Breast epithelium (tissue), 4 donors: ENCODE measurements around the gene ARID5B. TPM values are rescaled to one million over a fixed set of nuclear protein-coding genes. Genes with fewer than 3 reads are reported as not detected.

Experiments used
- DNase-seq, 2 donors: peaks; one replicate each; pipeline ENCODE4 v3.0.0-alpha.2; 2019; ENCODE audit warnings: low spot score in 2 of 2
- H3K27ac ChIP-seq, 2 donors: fragments of 200-600 bp; sonication (generic) in 1 of 2; one replicate each; pipeline ENCODE4 v1.5.1; 2016 to 2019; ENCODE audit warnings: mild to moderate bottlenecking in 1 of 2
- H3K27me3 ChIP-seq, 2 donors: fragments of 200-600 bp; sonication (generic) in 1 of 2; one replicate each; pipeline versions ENCODE4 v1.5.1 to v1.6.0; 2017 to 2019; ENCODE audit warnings: control low read depth in 1 of 2, mild to moderate bottlenecking in 1 of 2
- H3K36me3 ChIP-seq: fragments of 200-600 bp; one replicate; pipeline ENCODE4 v1.5.1; 2019
- H3K4me1 ChIP-seq, 2 donors: fragments of 200-600 bp; sonication (generic); one replicate each; pipeline ENCODE4 v1.5.1; 2016 to 2019; ENCODE audit warnings: control low read depth in 1 of 2
- H3K4me3 ChIP-seq, 3 donors: fragments of 200-600 bp; sonication (generic); 1 replicate in 2 of 3; 2 replicates in 1 of 3; pipeline ENCODE4 v1.5.1; 2016 to 2019; ENCODE audit warnings: mild to moderate bottlenecking in 3 of 3, moderate library complexity in 2 of 3
- H3K9me3 ChIP-seq, 2 donors: fragments of 200-600 bp; sonication (generic) in 1 of 2; one replicate each; pipeline ENCODE4 v1.5.1; 2016 to 2019; ENCODE audit warnings: control low read depth in 1 of 2
- POLR2A ChIP-seq: fragments of 450-650 bp; IDR thresholded peaks from one replicate; pipeline ENCODE4 v1.6.1; 2016; ENCODE audit warnings: antibody characterized with exemption, mild to moderate bottlenecking, moderate library complexity
- POLR2AphosphoS5 ChIP-seq, 3 donors: sonication (generic); formaldehyde crosslinking; IDR thresholded peaks; one replicate each; pipeline ENCODE4 v1.6.1; 2017; ENCODE audit warnings: antibody characterized with exemption in 3 of 3
- intact Hi-C: fragments of 100-400 bp; cut with DNase I; formaldehyde crosslinking; loops from one replicate; pipeline ENCODE4 v1.15.1; 2023; ENCODE audit warnings: low total_unique reads
- total RNA-seq, 3 donors: library from RNA; depleted of rRNA; stranded (reverse); fragments of >200 nt; gene quantifications; one replicate each; pipeline ENCODE4 v1.1.0, GENCODE V29; 2016
- TF ChIP-seq, protein P1 (sequence below), 3 donors: fragments of 450-650 bp; IDR thresholded peaks; one replicate each; pipeline ENCODE4 v1.5.1; 2016 to 2017; ENCODE audit warnings: antibody characterized with exemption in 3 of 3, mild to moderate bottlenecking in 3 of 3, moderate library complexity in 3 of 3

ARID5B gene
- total RNA-seq, 3 donors from 2014 or later: 89.5 to 166 (median 125) TPM

DNA sequence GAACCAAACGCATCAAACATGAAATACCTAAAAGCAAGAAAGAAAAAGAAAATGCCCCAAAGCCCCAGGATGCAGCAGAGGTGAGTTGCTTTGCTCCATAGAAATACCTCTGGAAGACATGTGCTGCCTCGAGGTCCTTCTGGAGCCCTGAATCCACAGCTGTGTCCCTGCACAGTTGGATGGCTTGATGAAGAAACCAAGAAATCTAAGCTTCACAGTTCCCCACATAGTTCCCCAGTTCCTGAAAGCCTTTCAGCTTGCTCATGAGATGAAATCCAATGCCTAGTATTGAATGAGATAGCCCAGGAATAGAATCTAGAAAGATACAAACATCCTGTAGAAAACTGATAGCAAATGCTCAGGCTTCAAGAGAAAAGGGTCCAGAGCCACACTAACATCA lies 184.3 kb downstream of the ARID5B start:
- no peaks in the 10 kb centered on the region for H3K36me3 ChIP-seq
- H3K27me3 ChIP-seq: no peaks in the 10 kb centered on the region
- intact Hi-C loops: no loop called here
- H3K9me3 ChIP-seq: no peaks in the 10 kb centered on the region
- no peak for DNase-seq
- H3K4me1 ChIP-seq: peaks cover 5 to 31% of the 10 kb centered on the region in 2 donors
- H3K27ac ChIP-seq: peak overlapping the region in 1 of 2 donors; percentile 88
- TF ChIP-seq, protein P1, sequence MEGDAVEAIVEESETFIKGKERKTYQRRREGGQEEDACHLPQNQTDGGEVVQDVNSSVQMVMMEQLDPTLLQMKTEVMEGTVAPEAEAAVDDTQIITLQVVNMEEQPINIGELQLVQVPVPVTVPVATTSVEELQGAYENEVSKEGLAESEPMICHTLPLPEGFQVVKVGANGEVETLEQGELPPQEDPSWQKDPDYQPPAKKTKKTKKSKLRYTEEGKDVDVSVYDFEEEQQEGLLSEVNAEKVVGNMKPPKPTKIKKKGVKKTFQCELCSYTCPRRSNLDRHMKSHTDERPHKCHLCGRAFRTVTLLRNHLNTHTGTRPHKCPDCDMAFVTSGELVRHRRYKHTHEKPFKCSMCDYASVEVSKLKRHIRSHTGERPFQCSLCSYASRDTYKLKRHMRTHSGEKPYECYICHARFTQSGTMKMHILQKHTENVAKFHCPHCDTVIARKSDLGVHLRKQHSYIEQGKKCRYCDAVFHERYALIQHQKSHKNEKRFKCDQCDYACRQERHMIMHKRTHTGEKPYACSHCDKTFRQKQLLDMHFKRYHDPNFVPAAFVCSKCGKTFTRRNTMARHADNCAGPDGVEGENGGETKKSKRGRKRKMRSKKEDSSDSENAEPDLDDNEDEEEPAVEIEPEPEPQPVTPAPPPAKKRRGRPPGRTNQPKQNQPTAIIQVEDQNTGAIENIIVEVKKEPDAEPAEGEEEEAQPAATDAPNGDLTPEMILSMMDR (IDR thresholded peaks at IDR 0.05): no peak
- TF ChIP-seq POLR2AphosphoS5 (IDR thresholded peaks at IDR 0.05): no peak
- H3K4me3 ChIP-seq: no peak overlapping the region

DNA sequence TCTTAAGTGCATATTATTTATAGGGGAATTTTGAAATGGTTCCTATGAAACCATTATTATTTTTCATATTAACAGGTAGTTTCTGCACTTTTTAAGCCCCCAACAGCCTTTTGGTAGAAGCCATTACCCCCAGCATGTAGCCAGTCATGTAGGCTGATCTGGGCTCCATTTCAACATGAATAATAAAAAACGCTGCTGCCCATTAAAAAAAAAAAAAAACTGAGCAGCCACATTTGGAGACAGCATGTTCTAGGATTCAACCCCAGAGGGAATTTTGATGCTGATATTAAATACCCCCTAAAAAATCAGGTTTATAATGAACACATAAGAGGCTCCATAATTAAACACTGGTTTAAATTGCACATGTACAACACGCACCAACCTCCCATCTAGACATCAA lies 185.8 kb downstream of the ARID5B start:
- peaks cover 3 to 18% of the 10 kb centered on the region in 2 donors for H3K4me1 ChIP-seq
- TF ChIP-seq POLR2AphosphoS5 (IDR thresholded peaks at IDR 0.05): no peak
- TF ChIP-seq, protein P1 (IDR thresholded peaks at IDR 0.05): no peak
- TF ChIP-seq POLR2A: no peak

DNA sequence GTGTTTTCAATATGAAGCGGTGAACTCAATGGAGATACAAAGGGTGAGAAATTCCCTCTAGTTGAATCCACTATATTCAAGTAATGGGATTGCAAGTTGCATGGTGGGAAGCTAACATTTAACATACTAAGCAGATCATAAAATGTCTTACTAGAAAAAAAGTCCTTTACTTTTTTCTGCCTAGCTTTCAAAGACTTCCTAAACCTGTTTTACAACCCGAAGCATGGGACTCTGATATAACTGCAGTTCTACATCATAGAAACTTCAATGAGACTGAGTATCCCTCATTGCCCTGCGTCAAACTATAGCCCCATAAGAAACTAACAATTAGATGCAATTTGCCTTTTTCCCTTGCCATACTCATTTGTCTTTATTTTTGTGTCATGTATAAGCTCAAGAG lies 187.3 kb downstream of the ARID5B start:
- no peak for DNase-seq
- Histone ChIP-seq H3K4me1 (peaks cover 0 to 13% of the 10 kb centered on the region in 2 donors), H3K9me3 (no peaks in the 10 kb centered on the region), H3K27me3 (no peaks in the 10 kb centered on the region), H3K4me3 (no peak overlapping the region), H3K27ac (peak overlapping the region; percentile 6 to 15), H3K36me3 (peaks cover 9% of the 10 kb centered on the region)
- intact Hi-C loops: no loop called here
- TF ChIP-seq, protein P1 (IDR thresholded peaks at IDR 0.05): no peak
- TF ChIP-seq POLR2A (no peak), POLR2AphosphoS5 (IDR thresholded peaks at IDR 0.05) (no peak)

More for the DNA sequence above, 185.8 kb downstream of the ARID5B start:
- Histone ChIP-seq H3K4me3 (no peak overlapping the region), H3K27me3 (no peaks in the 10 kb centered on the region), H3K36me3 (peaks cover 6% of the 10 kb centered on the region), H3K9me3 (no peaks in the 10 kb centered on the region), H3K27ac (no peak overlapping the region)
- DNase-seq: no peak
- intact Hi-C loops: no loop called here

DNA sequence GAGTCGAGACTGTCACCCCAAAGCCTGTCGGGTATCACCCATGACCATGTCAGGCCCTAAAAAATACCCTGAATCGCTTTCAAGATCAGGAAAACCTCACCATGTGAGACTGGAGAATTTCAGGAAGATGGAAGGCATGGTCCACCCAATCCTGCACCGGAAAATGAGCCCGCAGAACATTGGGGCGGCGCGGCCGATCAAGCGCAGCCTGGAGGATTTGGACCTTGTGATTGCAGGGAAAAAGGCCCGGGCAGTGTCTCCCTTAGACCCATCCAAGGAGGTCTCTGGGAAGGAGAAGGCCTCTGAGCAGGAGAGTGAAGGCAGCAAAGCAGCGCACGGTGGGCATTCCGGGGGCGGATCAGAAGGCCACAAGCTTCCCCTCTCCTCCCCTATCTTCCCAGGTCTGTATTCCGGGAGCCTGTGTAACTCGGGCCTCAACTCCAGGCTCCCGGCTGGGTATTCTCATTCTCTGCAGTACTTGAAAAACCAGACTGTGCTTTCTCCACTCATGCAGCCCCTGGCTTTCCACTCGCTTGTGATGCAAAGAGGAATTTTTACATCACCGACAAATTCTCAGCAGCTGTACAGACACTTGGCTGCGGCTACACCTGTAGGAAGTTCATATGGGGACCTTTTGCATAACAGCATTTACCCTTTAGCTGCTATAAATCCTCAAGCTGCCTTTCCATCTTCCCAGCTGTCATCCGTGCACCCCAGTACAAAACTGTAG lies 191.0 kb downstream of the ARID5B start:
- Histone ChIP-seq H3K36me3 (peaks cover 9% of the 10 kb centered on the region), H3K9me3 (no peaks in the 10 kb centered on the region), H3K4me1 (peaks cover 7 to 27% of the 10 kb centered on the region in 2 donors), H3K27me3 (no peaks in the 10 kb centered on the region), H3K27ac (peak overlapping the region; percentile 71 to 86), H3K4me3 (no peak overlapping the region)
- DNase-seq: no peak
- intact Hi-C loops: loop anchor here (10.0 kb wide), 1 partner anchor 1128 kb away; no protein-coding TSS in a partner anchor
- no peak for TF ChIP-seq POLR2A
- TF ChIP-seq, protein P1 (IDR thresholded peaks at IDR 0.05): no peak
- TF ChIP-seq POLR2AphosphoS5 (IDR thresholded peaks at IDR 0.05): no peak

DNA sequence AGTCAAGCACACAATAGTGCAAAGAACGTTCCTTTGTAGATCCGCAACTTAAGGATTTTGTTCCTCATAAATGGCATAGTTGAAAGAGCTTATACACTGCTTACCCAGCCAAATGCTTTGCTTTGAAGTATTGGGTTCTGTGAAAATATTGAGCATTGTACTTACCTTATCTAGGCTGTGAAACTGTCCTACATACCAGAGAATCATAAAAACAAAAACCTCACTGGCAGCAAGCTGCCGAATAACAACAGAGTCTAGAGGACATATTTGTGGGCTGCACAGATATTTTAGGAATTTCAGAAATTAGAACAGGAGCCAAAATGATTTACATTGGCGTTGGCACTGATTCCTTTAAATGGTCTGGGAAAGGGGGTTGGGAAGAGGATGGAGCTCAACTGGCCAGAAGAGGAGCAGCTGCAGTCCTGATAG lies 192.4 kb downstream of the ARID5B start:
- Histone ChIP-seq H3K9me3 (no peaks in the 10 kb centered on the region), H3K4me1 (peaks cover 7 to 29% of the 10 kb centered on the region in 2 donors), H3K4me3 (no peak overlapping the region), H3K36me3 (peaks cover 9% of the 10 kb centered on the region), H3K27me3 (no peaks in the 10 kb centered on the region), H3K27ac (peak overlapping the region; percentile 71 to 89)
- DNase-seq: no peak
- TF ChIP-seq, protein P1 (IDR thresholded peaks at IDR 0.05): no peak
- TF ChIP-seq POLR2AphosphoS5 (IDR thresholded peaks at IDR 0.05): peak in 2 of 3 donors; percentile 16 to 25
- intact Hi-C loops: loop anchor here (10.0 kb wide), 1 partner anchor 1129 kb away; no protein-coding TSS in a partner anchor
